Activated T-cell treated with anti-CD3 and anti-CD28 coated beads for 24 hours (primary cell): Measurements from ENCODE around the gene STON1.
"Not testable (repeated sequence)": the region's sequence is repeated elsewhere in the genome, so short reads cannot be mapped to it uniquely, and the experiment has no call there.

Experiments
- DNase-seq: peaks from one replicate; pipeline ENCODE4 v3.0.0-alpha.2; 2020; ENCODE audit warnings: low read depth

Gene STON1, protein sequence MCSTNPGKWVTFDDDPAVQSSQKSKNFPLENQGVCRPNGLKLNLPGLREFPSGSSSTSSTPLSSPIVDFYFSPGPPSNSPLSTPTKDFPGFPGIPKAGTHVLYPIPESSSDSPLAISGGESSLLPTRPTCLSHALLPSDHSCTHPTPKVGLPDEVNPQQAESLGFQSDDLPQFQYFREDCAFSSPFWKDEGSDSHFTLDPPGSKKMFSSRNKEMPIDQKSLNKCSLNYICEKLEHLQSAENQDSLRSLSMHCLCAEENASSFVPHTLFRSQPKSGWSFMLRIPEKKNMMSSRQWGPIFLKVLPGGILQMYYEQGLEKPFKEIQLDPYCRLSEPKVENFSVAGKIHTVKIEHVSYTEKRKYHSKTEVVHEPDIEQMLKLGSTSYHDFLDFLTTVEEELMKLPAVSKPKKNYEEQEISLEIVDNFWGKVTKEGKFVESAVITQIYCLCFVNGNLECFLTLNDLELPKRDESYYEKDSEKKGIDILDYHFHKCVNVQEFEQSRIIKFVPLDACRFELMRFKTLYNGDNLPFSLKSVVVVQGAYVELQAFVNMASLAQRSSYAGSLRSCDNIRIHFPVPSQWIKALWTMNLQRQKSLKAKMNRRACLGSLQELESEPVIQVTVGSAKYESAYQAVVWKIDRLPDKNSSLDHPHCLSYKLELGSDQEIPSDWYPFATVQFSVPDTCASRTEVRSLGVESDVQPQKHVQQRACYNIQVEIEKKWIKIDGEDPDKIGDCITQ

DNA sequence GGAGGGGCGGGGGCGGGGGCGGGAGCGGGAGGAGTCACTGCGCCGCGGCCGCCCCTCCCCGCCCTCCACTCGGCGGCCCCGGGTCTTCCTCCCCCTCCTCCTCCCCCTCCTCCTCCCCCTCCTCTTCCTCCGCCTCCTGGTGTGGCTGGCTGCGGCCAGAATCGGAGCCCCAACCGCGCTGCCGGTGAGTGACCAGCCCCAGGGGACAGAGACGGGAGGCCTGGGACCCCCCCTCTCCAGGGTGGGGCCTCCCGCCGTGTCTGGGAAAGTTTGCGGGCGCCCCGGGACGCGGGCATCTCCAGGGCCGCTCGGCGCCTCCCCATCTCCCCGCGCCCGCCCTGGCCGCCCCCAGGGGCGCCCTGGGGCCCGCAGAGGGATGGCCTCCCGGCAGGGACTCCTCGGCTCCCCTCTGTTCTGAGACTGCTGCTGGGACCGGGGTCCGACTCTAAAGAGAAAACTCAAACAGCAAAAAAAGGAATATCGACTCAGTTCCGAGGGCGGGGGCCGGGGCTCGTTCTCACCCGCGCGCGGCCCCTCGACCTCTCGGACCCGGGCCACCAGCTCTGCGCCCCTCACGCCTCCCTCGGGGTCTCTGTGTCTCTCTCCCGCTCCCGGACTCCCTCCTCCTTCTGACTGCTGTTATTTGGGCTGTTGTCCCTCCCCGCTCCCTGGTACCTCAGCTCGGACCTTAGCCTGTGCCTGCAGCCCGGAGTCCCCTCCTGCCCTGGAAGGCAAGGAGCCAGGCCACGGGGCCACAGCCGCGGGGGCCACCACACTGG is at the start of gene STON1:
Gene STON1 (plus strand): TSS at position 122 of the 779 bp plus-strand sequence. CDS start 50,480 bp downstream, outside the sequence.
- DNase-seq = peak; percentile 3

DNA sequence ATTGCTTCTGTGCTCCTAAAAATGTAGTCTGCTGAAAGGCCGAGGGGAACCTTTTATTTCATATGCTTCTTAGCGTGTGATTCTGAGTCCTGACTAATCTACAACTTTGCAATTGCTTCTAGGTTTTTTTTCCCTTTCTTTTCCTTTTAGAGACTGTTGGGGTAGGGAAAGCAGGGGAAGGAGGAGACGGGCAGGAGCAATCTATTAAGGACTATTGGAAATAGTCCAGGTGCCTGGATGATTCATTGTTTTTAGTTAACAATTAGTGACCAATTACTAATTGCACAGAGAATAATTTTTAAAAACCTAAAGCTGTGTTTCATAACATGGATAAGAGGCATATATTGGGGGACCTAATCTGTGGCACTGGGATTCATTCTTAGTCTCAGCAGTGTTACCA is 49.4 kb upstream of the STON1 start:
- no peak for DNase-seq

DNA sequence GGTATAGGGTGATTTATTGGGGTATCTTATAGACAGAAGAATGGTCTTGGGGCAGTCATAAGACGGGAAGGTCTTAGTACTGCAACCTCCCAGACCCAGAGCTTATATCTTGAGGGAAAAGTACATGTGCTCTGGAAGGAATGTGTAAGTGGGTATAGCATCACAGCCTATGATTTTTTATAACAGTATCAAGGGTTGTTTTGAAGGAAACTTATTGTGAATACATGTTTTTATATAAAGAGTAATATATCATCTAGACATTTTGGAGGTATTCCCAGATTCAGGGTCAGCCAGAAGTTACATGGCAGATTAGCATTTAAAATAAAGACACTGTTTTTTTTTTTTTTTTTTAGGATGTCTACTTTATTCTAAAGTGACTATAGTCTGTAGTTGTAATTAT is 47.6 kb upstream of the STON1 start:
- no peak for DNase-seq

DNA sequence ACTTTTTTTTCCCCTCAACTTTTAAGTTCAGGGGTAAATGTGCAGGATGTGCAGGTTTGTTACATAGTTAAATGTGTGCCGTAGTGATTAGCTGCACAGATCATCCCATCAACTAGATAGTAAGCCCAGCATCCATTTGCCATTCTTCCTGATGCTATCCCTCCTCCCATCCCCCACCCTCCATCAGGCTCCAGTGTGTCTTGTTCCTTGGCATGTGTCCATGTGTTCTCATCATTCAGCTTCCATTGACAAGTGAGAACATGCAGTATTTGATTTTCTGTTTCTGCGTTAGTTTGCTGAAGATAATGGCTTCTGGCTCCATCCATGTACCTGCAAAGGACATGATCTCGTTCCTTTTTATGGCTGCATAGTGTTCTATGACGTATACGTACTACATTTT is 47.2 kb upstream of the STON1 start:
- DNase-seq = no peak

DNA sequence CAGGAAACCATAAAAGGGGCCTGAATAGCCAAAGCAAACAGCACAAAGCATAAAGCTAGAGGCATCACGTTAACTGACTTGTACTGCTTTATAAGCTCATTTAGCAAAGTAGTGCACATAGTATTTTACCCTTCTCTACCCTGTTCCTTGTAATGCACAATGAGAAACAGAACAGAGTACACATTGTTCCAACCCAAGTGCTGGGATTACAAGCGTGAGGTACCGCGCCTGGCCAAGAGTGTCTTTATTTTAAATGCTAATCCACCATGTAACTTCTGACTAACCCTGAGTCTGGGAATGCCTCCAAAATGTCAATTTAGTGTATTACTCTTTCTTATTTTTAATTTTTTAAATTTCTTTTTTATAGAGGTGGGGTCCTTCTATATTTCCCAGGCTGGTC is 46.4 kb upstream of the STON1 start:
- DNase-seq = no peak

DNA sequence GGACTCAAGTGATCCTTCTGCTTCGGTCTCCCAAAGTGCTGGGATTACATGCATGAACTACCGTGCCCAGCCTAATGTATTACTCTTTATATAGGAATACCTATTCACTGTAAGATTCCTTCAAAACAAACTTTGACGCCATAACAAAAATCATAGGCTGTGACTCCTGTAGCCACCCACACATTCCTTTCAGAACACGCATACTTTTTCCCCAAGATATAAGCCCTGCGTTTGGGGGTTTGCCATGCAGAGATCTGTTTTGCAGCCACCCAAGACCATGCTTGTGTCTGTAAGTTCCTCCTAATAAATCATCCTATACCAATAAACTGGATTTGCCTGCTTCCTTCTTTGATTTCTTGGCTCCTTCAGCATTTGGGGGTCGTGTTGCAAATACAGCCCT is 46.0 kb upstream of the STON1 start:
- no peak for DNase-seq

DNA sequence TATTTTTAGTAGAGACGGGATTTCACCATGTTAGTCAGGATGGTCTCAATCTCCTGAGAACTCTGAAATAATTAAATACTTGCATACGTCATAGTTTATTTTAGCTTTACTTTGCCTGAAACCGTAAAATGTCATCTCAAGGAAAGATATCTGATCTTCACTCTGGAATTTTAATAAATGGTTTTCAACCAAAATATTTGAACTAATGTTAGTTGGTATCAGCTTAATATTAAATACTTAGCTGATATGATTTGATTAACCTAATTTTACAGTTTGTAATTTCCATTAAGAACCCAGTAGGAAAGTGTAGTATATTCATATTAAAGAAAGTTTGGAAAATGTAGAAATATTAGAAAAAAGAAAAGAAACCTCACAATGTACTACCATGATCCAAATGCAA is 41.4 kb upstream of the STON1 start:
- DNase-seq = no peak

DNA sequence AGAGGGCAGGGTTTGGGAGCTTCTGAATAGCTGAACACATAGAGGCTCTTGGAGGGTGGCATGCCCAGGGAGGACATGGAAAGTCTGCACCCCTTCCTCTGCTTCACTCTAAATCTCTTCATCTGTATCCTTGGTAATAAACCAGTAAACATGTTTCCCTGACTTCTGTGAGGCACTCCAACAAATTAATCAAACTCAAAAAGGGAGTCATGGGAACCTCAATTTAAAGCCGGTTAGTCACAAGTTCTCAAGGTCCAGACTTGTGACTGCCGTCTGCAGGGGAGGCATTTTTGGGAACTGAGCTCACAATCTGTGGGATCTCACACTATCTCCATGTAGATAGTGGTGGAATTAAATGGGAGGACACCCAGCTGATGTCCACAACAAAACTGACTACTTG is 33.1 kb upstream of the STON1 start:
- no peak for DNase-seq

DNA sequence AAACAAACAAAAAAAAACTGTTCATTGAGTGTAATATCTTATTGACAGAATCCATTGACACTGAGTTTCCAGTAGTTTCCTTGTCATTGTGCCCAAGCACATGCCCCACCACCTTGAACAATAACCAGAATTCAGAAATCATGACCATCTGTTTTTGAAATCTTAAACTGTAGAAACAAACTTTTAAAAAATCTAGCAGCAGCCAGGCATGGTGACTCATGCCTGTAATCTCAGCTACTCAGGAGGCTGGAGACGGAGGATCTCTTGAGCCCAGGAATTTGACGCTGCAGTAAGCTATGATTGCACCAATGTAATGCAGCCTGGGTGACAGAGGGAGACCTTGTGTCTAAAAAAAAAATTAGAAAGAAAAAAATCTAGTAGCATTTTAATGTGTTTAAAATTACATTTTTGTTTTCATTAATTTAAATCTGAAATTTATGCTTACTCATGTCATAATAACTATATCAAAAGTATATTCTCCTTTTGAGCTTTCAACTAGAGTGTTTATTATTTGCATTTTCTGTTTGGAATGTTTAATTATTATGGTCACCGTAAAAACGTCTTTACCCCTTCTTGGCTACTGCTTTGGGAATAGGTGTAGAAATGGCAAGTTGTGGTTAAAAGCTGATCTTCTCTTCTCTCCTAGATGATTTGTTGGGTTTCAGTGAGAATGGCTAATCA is 25.2 kb upstream of the STON1 start:
- DNase-seq = no peak

DNA sequence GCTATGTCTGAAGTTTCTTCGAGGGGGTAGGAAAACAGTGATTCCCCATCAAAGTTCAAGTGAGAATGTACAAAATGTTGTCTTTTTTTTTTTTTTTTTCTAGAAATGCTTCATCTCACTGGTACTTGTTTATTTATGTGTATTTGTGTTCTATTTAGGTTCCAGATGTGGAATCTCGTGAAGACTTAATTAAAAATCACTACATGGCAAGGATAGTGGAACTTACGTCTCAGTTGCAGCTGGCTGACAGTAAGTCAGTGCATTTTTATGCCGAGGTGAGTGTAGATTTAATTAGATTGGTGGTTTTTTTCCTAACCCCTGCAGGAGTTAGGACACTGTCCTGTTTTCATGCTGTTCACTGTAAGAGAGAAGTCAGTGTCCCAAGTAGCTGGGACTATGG is 22.8 kb upstream of the STON1 start:
- DNase-seq = no peak

DNA sequence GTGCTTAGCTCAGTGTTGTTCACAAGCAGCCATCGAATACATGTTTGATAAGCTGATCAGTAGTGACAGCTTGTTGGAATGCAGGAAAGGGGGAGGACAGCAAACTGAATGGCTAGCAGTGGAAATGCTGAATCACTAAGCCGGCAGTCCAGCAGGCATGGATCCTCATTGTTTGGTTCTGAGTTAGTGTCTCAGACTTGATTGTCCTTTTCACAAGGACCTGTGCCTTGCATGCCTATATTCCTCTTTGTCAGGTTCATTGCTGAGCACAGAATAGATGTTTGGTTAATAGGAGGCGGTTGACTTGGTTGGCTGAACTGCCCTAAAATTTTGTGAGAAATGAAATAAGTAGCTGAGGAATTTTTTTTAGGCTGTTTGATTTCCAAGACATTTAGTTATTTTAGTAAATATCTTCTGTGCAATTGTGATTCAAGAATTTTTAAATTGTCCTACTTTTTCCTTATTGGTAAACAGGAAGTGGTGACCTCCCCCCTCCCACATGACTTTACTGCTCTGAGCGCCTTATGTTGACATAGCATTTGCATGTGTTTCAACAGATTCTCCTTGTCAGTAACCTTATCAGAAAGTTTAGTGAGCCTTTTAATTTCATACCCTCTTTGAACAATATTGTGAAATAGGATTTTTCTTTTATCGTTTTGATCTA is 21.4 kb upstream of the STON1 start:
- DNase-seq = no peak

DNA sequence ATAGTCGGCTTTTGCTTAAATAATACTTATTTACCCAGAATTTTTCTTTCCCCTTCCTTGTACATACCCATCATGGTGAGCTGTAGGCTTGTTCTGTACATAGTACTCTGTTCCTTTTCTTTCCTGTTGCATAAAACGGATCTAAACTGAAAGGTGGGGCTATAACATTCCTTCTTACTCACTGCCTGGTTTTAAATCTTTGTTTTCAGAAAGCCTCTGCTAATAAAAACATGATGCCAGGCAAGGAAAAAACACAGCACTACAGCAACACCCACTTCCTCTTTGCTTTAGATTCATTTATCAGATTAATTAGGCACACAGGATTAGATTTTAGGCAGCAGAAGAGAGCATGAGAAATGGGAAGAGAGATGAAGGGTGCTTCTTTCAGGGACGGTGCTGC is 19.6 kb upstream of the STON1 start:
- no peak for DNase-seq

DNA sequence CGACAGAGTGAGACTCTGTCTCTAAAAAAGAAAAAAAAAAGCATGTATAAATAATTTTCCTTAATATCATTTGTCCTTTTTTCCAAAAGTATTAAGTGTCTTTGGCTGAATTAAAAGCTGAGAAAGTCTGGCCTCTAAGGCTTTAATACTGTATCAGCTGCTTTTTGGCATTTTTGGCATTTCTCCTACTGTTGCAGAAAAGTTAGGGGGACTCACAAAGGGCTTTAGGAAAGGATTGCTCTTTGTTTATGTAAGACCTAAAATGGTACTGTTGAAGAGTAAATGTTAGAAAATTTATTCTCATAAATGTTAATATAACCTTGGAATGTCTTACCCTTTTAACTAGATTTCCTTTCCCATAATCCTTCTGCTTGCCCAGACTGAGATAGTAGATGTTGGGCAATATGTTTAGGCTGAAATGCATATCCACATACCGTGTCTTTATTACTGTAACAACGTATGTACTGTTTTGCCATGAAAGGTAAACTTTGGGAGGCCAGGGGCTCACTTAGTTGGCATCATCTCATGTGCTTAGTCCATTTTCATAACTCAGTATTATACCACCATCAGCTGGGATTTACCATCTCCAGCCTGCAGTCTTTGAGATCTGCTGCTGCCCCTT is 18.0 kb upstream of the STON1 start:
- DNase-seq = no peak

DNA sequence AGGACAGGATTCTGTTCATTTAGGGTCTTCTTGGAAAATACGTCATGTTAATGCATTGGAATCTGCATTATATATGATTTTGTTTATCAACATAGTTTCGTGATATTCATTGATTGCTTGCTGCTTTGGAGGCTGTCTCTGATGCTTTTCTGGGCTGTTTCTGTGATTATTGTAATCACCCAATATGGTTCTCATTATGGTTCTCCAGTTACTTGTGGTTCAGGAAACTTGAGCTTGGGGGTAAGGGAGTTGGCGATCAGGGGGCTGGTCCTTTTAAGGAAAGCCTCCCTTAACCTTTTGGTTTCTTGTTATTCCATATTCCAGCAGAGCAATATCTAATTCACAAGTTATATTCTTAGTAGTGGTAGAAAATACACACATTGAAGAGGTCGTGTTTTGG is 17.4 kb upstream of the STON1 start:
- no peak for DNase-seq

DNA sequence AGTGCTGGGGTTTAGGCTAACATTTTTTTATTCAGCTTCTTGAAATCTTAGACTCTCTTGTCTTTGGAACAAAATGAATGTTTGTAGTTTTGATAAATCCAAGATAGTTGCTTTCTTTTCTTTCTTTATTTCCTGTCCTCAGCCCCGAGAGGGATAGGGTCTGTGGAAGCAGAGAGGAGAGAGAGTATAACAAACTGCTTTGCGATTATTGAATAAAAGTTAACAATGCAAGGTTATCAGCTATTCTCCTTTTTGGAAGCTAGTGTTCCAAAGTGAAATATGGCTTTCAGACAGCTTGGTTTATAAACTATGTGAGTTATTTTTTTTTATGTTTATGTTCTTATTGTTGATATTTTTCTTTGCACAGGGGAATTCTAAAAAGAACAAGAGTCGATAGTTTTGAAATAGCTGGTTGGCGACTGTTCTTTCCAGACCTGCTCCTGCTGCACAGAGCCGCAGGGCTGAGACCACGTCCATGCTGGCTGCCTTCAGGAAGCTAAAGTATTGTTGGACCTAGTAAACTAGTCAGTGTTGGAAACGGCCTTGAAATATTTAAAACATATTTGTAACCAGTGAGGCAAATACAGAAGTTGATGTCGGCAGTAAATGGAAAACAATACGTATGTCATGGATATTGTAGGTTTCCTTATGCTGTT is 15.5 kb upstream of the STON1 start:
- DNase-seq = no peak

DNA sequence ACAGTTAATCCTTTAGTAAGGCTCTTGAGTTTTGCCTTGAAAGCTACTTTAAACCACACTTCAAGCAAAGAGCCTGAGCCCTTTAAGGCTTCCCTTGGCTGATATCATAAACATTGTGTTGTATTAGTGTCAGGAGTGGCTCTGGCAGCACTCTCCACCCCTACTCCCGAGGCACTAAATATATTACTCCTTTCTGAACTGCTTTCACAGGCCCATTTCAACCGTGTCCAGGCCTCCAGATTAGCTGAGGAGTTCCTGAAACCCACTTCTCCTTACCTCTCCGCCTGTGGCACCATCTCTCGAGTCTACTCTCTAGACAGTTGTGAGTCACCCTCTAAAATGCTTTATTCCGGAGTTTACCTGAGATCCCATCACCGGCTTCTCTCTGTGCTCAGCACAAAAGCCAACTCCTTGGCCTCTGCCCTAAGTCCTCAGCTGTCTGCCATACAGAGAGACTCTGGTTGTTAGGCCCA is 14.4 kb upstream of the STON1 start:
- DNase-seq = no peak

DNA sequence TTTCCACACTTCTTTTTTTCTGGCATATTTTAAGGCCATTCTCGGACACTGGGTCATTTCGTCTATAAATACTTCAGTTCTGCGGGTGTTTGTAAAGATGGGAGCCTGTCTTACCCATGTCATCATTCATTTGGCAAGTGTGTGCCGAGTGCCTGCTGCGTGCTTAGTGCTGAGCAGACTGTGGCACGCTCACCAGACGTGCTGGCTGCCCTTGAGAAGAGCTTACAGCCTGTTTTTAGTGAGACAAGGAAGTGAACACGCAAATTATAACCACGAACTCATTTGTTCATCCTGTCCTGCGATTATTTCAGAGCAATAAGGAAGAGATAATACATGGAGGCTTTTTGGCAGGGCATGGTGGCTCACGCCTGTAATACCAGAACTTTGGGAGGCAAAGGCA is 10.4 kb upstream of the STON1 start:
- no peak for DNase-seq

DNA sequence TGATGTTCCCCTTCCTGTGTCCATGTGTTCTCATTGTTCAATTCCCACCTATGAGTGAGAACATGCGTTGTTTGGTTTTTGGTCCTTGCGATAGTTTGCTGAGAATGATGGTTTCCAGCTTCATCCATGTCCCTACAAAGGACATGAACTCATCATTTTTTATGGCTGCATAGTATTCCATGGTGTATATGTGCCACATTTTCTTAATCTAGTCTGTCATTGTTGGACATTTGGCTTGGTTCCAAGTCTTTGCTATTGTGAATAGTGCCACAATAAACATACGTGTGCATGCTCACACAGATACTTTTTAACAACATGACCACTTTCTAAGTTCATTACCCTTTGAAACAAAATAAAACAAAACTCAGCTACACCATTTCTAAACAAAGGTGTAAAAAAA is 5.2 kb upstream of the STON1 start:
- DNase-seq = not testable (repeated sequence)

DNA sequence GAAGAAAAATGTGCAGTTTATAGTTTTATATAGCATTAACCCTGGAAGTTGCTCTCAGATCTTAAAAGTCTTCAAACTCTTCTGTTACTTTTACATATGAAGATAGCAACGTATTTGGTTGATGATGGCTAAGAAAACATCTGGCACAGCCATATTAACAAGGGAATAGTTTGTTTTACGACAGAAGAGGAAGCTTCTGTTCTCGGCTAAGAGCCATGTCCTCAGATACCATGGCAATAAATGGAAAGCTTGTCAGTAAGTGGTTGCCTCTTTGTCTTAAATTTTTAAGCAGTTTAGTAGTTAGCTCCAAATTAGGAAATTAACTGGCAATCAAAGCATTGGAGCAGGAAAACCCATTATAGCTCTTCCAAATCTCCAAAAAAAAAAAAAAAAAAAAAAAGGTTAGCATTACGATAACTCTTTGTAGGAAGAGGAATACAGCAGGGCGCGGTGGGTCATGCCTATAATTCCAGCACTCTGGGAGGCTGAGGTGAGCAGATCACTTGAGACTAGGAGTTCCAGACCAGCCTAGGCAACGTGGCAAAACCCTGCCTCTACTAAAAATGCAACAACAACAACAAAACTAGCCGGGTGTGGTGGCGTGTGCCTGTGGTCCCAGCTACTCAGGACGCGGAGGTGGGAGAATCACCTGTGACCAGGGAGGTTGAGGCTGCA is 4.5 kb upstream of the STON1 start:
- DNase-seq = no peak
